HG02943 (cell line): ENCODE results near the gene RERG.
"Not testable (repeated sequence)": the region's sequence is repeated elsewhere in the genome, so short reads cannot be mapped to it uniquely, and the experiment has no call there.

ENCODE experiments used
- ATAC-seq: cut with Tn5 transposase; IDR thresholded peaks from one replicate; pipeline ENCODE4 v1.9.1; 2021; ENCODE audit warnings: mild to moderate bottlenecking, low read depth, moderate library complexity; ENCODE audit not compliant: unreplicated experiment

RERG gene

GRCh38 chr12:15152456-15152855 is 68.8 kb downstream of the RERG start:
- no peak for ATAC-seq

GRCh38 chr12:15151161-15152091 is 69.8 kb downstream of the RERG start:
- no peak for ATAC-seq

- ATAC-seq = no peak
Observed at GRCh38 chr12:15146585-15146984, 74.6 kb downstream of the RERG start.

- ATAC-seq = no peak
Observed at GRCh38 chr12:15143467-15143866, 77.8 kb downstream of the RERG start.

GRCh38 chr12:15142711-15143110 is 78.5 kb downstream of the RERG start:
- ATAC-seq = no peak

DNA sequence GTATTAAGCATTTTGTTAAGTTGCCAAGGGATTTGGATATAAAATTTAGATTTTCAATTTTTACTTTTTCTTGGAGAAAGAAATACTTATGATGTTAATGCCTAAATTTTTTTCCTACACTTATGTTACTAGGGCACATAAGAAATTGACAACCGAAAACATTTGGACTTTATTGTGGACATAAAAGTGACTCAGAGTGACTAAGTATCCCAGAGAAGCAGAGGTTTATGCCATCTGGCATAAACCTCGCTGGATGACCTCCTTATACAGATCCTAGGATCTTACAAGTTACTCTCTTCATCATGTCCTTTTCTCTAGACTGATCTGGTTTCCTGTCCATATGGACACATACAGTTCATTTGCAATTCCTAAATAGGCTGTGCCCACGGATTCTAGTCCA is 89.8 kb downstream of the RERG start:
- ATAC-seq = no peak

- no peak for ATAC-seq
Observed at GRCh38 chr12:15130541-15130940, 90.7 kb downstream of the RERG start.

- no peak for ATAC-seq
Observed at GRCh38 chr12:15123401-15123800, 97.8 kb downstream of the RERG start.

GRCh38 chr12:15122344-15122743 is 98.9 kb downstream of the RERG start:
- no peak for ATAC-seq

DNA sequence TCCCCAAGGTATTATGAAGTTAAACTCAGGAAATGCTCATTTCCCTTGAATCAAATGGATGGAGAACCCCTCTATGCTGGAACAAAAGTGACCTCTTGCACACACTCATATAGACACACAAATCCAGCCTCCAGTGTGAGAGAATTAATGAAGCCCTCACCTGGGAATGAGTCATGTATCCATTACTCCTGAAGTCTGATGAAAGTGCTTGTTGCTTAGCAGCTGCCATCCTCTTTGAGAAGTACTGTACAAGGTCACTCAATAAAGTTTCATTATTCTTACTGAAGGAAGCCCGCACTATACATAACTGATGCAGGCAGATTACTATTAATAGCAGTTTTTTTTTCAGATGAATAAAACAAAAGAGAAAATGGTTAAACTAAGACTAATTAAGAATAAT is 102.3 kb downstream of the RERG start:
- no peak for ATAC-seq

- ATAC-seq = no peak
Observed at GRCh38 chr12:15116983-15117382, 104.2 kb downstream of the RERG start.

DNA sequence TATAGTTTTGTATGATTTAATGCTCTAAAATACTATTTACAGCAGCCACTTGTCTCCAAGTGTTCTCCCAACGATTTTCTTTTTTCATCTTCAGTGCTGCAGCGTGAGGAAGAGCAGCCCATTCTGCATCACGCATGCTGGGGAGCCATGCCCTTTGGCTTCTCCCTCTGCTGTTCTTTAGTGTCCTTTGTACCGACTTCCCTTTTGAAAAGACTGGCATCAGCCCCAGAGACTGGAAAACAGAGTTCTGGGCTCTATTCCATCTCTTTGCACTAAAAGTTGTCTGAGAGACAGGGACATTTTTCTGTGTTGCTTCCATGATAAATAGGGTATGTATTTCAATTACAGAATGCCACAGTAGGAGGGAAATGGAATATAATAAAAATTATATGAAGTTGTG is 105.1 kb downstream of the RERG start:
- ATAC-seq = no peak

GRCh38 chr12:15115434-15115833 is 105.8 kb downstream of the RERG start:
- no peak for ATAC-seq

DNA sequence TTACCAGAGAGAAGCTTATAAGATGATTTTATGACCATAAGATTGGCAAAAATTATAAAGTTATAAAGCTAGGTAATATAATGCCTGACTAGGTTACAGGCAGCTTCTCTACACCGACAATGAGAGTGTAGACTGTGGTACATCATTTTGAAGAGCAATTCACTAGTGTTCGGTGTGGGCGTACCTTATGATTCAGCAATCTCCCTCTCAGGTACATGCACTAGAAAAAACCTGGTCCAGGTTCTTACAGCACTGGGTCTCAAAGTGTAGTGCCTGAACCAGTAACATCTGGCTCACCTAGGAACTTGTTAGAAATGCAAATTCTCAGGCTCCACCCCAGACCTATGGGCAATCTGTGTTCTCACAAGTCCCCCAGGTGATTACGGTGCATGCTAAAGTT is 106.7 kb downstream of the RERG start:
- ATAC-seq = no peak

- ATAC-seq = no peak
Observed at GRCh38 chr12:15092826-15093225, 128.4 kb downstream of the RERG start.

DNA sequence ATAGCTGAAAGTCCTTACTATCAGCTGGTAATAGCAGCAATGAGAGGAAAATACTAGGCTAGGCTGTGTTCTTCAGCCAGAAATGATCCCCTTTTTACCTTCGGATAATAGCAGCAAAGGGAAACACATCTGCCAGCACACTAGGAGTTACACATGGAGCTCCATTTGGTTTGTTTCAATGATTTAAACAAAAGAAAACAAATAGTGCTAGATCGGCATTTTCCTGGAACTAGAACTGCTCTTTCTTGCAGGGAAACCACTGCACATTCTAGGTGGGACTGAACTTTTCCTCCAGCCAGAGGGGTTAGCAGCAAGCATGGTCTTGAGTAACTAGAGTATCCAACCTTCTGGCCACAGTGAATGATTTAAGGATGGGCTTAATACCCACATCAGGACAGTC is 130.8 kb downstream of the RERG start:
- ATAC-seq = no peak

- no peak for ATAC-seq
Observed at GRCh38 chr12:15088105-15088504, 133.1 kb downstream of the RERG start.

DNA sequence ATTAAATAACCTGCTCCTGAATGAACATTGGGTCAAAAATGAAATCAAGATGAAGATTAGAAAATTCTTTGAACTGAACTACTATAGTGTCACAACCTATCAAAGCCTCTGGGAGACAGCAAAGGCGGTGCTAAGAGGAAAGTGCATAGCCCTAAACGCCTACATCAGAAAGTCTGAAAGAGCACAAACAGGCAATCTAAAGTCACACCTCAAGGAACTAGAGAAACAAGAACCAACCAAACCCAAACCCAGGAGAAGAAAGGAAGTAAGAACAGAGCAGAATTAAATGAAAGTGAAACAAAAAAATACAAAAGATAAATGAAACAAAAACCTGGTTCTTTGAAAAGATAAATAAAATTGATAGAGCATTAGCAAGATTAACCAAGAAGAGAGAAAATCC is 143.5 kb downstream of the RERG start:
- not testable (repeated sequence) for ATAC-seq

DNA sequence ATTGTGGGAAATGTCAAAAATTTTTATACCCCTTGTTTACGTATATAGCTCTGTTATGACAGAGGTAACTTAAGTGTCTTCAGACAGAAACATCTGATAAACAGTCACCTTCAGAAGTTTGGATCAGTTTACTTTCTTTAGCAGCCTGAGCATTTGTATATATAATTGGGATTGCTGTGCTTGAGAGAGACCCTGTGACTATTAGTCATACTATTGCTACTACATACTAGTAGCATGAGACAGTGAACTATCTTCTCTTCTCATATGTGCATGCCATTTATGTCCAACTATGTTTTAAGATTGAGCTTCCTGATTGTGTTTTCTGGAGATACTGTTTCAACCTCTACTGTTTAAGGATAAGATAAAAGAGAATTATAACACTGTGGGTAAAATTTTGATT is 146.9 kb downstream of the RERG start:
- ATAC-seq = no peak

GRCh38 chr12:15059123-15059522 is 162.1 kb downstream of the RERG start:
- no peak for ATAC-seq
